Neural cell (in vitro differentiated cells): ENCODE data around the gene TCN1. TPM values are rescaled to one million over a fixed set of nuclear protein-coding genes. Genes with fewer than 3 reads are reported as not detected.

Source experiments
- H2AFZ ChIP-seq: fragments of 200-600, 300-800 bp; sonication (generic), shearing (Covaris generic); 2 replicates; pipeline ENCODE4 v1.6.0; 2014; ENCODE audit warnings: low read depth, mild to moderate bottlenecking, antibody characterized with exemption, low read length, moderate library complexity
- H3F3A ChIP-seq: fragments of 200-600 bp; shearing (Covaris generic); 2 replicates; pipeline ENCODE4 v1.6.1; 2016; ENCODE audit warnings: mild to moderate bottlenecking, moderate library complexity, mixed read lengths, antibody characterized with exemption, low read length; ENCODE audit not compliant: insufficient read depth, poor library complexity, severe bottlenecking
- H3K27ac ChIP-seq: fragments of 200-600, 300-800 bp; sonication (generic), shearing (Covaris generic); 2 replicates; pipeline ENCODE4 v1.5.1; 2014; ENCODE audit warnings: mild to moderate bottlenecking, low read length, moderate library complexity
- H3K27me3 ChIP-seq: fragments of 300-800, 200-600 bp; sonication (generic), shearing (Covaris generic); 2 replicates; pipeline ENCODE4 v1.6.0; 2014; ENCODE audit warnings: mild to moderate bottlenecking, low read depth, low read length, moderate library complexity; ENCODE audit not compliant: insufficient read depth
- H3K36me3 ChIP-seq: fragments of 300-800, 200-600 bp; sonication (generic), shearing (Covaris generic); 2 replicates; pipeline ENCODE4 v1.5.1; 2014; ENCODE audit warnings: mild to moderate bottlenecking, antibody characterized with exemption, low read length, moderate library complexity; ENCODE audit not compliant: insufficient read depth
- H3K4me2 ChIP-seq: fragments of 300-800, 200-600 bp; sonication (generic), shearing (Covaris generic); 2 replicates; pipeline ENCODE4 v1.6.0; 2014; ENCODE audit warnings: mild to moderate bottlenecking, low read length
- H3K4me3 ChIP-seq: fragments of 300-800, 200-600 bp; sonication (generic), shearing (Covaris generic); 2 replicates; pipeline ENCODE4 v1.5.1; 2014; ENCODE audit warnings: mild to moderate bottlenecking, low read length, moderate library complexity
- H3K79me2 ChIP-seq: fragments of 200-600 bp; shearing (Covaris generic); replicated peaks from 2 replicates; pipeline ENCODE4 v1.6.0; 2014; ENCODE audit warnings: mild to moderate bottlenecking, low read length, moderate library complexity; ENCODE audit not compliant: insufficient read depth
- H3K9ac ChIP-seq: fragments of 300-800, 200-600 bp; sonication (generic), shearing (Covaris generic); 2 replicates; pipeline ENCODE4 v1.6.1; 2016; ENCODE audit warnings: mild to moderate bottlenecking, low read length, mixed read lengths
- H3K9me2 ChIP-seq: fragments of 200-600 bp; shearing (Covaris generic); 2 replicates; pipeline ENCODE4 v1.6.1; 2016; ENCODE audit warnings: mild to moderate bottlenecking, low read length, mixed read lengths; ENCODE audit not compliant: insufficient read depth
- H3K9me3 ChIP-seq: fragments of 200-600, 300-800 bp; sonication (generic), shearing (Covaris generic); 2 replicates; pipeline ENCODE4 v1.6.1; 2016; ENCODE audit warnings: mild to moderate bottlenecking, mixed run types, low read length, moderate library complexity, mixed read lengths
- H4K20me1 ChIP-seq: fragments of 200-600 bp; shearing (Covaris generic); 2 replicates; pipeline ENCODE4 v1.6.1; 2016; ENCODE audit warnings: mild to moderate bottlenecking, mixed run types; ENCODE audit not compliant: insufficient read depth
- CTCF ChIP-seq: fragments of 450-650 bp; IDR thresholded peaks from 2 replicates; pipeline ENCODE4 v1.5.1; 2014; ENCODE audit warnings: antibody characterized with exemption, mild to moderate bottlenecking, moderate library complexity; ENCODE audit not compliant: poor library complexity, severe bottlenecking
- EP300 ChIP-seq: fragments of 450-650 bp; conservative IDR thresholded peaks from 2 replicates; pipeline ENCODE4 v1.6.1; 2014; ENCODE audit warnings: antibody characterized with exemption, mild to moderate bottlenecking, moderate library complexity; ENCODE audit not compliant: poor library complexity, severe bottlenecking
- EZH2 ChIP-seq: fragments of 200-600, 300-800 bp; shearing (Covaris generic), sonication (generic); IDR thresholded peaks from 2 replicates; pipeline ENCODE4 v1.6.1; 2014; ENCODE audit warnings: antibody characterized with exemption, low read length, borderline replicate concordance, mild to moderate bottlenecking; ENCODE audit not compliant: insufficient read depth, poor library complexity, severe bottlenecking
- MXI1 ChIP-seq: fragments of 450-650 bp; conservative IDR thresholded peaks from 2 replicates; pipeline ENCODE4 v1.6.1; 2014; ENCODE audit warnings: antibody characterized with exemption, mild to moderate bottlenecking; ENCODE audit not compliant: poor library complexity, severe bottlenecking
- POLR2AphosphoS5 ChIP-seq: IDR thresholded peaks from 2 replicates; pipeline ENCODE4 v1.6.1; 2012
- RAD21 ChIP-seq: fragments of 450-650 bp; conservative IDR thresholded peaks from 2 replicates; pipeline ENCODE4 v1.6.1; 2014; ENCODE audit warnings: antibody characterized with exemption, mild to moderate bottlenecking, moderate library complexity
- REST ChIP-seq: IDR thresholded peaks from 2 replicates; pipeline ENCODE4 v1.6.1; 2012; ENCODE audit warnings: borderline replicate concordance
- SMC3 ChIP-seq: fragments of 450-650 bp; conservative IDR thresholded peaks from 2 replicates; pipeline ENCODE4 v1.6.1; 2014; ENCODE audit warnings: antibody characterized with exemption, mild to moderate bottlenecking, moderate library complexity; ENCODE audit not compliant: poor library complexity
- TAF1 ChIP-seq: IDR thresholded peaks from 2 replicates; pipeline ENCODE4 v1.6.1; 2012; ENCODE audit warnings: low read depth
- polyA plus RNA-seq: library from polyadenylated mRNA; depleted of rRNA; stranded (reverse); fragments of >200 nt; gene quantifications from 2 replicates; pipeline ENCODE4 v1.2.3, GENCODE V29; 2014

TCN1 gene
- polyA plus RNA-seq, 1 donor from 2014 or later = not detected

- TF ChIP-seq REST = no peak
- H3K4me3 ChIP-seq = no peak overlapping the region
- H3K9me3 ChIP-seq = no peaks in the 10 kb centered on the region
- no peaks in the 10 kb centered on the region for H3K27me3 ChIP-seq
- H2AFZ ChIP-seq = no peak overlapping the region
- no peak overlapping the region for H3K9ac ChIP-seq
- H3K36me3 ChIP-seq = no peaks in the 10 kb centered on the region
- H4K20me1 ChIP-seq = no peaks in the 10 kb centered on the region
- H3F3A ChIP-seq = no peaks in the 10 kb centered on the region
- H3K4me2 ChIP-seq = no peak overlapping the region
- no peak overlapping the region for H3K27ac ChIP-seq
- H3K9me2 ChIP-seq = no peaks in the 10 kb centered on the region
- no peaks in the 10 kb centered on the region for H3K79me2 ChIP-seq
Observed at GRCh38 chr11:59900366-59901126, 34.3 kb upstream of the TCN1 start.

DNA sequence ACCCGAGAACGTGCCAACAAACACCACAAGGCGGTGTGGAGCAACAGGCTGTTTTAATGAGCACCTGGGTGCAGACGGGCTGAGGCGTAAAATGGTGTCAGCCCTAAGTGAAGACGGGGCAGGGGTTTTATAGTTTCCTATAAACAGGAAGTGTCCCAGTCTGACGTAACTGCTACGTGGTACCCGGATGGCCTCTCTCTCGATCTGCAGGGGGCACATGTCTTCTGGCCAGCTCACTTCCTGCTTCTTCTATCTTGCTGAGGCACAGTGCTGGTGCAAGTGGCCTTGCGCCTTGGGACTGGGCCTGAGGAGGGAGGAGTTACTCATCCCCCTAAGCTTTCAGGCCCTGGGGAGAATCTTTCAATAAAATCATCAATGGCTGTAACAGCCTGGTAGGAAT, 33.2 kb upstream of the TCN1 start:
- Histone ChIP-seq H3K9ac (no peak overlapping the region), H3K9me3 (no peaks in the 10 kb centered on the region), H2AFZ (no peak overlapping the region), H4K20me1 (no peaks in the 10 kb centered on the region), H3F3A (no peaks in the 10 kb centered on the region), H3K27ac (no peak overlapping the region), H3K9me2 (no peaks in the 10 kb centered on the region), H3K4me3 (no peak overlapping the region), H3K4me2 (no peak overlapping the region), H3K27me3 (no peaks in the 10 kb centered on the region), H3K79me2 (no peaks in the 10 kb centered on the region), H3K36me3 (no peaks in the 10 kb centered on the region)
- no peak for TF ChIP-seq EZH2
- TF ChIP-seq SMC3 = no peak
- no peak for TF ChIP-seq TAF1
- TF ChIP-seq REST = no peak
- TF ChIP-seq POLR2AphosphoS5 = no peak
- TF ChIP-seq EP300 = no peak
- TF ChIP-seq RAD21 = no peak
- TF ChIP-seq CTCF = no peak
- no peak for TF ChIP-seq MXI1
